ENCODE data around the gene KDELR3.

The KDELR3 gene

DNA sequence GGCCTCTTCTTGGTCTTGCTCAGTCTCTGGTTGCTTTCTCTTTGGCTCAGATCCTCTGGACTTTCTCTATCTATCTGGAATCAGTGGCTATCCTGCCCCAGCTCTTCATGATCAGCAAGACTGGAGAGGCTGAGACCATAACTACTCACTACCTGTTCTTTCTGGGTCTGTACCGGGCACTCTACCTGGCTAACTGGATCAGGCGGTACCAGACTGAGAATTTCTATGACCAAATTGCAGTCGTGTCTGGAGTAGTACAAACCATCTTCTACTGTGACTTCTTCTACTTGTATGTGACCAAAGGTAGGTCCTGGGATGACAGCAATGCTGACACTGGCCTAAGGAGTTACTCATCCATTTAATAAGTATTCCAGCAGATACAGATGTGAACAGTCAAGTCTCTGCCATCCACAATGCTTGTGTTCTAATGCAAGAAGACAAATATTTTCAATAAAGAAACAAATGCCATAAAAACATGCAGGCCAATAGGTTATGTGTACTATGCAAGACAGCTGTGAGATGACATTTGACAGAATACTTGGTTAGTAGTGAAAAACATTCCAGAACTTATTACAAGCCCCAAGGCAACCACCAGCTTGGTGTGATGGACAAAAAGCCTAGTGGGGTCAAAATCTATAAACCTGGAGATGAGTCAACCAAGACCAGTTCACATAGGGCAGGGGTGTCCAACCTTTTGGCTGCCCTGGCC, 13.4 kb downstream of the KDELR3 start:
- in situ Hi-C loops (cut with MboI; ENCODE audit: low sequenced_read_pairs) = no loop called here

DNA sequence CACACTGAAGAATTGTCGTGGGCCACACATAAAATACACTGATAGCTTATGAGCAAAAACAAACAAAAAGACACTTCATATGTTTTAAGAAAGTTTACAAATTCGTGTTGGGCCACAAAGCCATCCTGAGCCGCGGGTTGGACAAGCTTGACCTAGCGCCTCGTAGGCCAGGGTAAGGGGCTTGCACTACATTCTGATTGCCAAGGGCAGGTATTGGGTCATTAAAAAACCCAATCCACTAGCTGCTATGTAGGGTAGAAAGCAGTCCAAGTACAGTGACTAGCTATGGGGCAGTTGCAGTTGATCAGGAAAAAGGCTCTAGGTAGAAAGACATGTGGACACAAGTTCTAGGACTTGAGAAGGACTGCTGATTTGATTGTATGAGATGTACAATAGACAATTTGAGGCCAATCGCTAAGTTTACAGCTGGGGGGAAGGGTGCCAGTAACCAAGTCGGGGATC, 14.0 kb downstream of the KDELR3 start:
- in situ Hi-C loops (cut with MboI; ENCODE audit: low sequenced_read_pairs) = no loop called here

DNA sequence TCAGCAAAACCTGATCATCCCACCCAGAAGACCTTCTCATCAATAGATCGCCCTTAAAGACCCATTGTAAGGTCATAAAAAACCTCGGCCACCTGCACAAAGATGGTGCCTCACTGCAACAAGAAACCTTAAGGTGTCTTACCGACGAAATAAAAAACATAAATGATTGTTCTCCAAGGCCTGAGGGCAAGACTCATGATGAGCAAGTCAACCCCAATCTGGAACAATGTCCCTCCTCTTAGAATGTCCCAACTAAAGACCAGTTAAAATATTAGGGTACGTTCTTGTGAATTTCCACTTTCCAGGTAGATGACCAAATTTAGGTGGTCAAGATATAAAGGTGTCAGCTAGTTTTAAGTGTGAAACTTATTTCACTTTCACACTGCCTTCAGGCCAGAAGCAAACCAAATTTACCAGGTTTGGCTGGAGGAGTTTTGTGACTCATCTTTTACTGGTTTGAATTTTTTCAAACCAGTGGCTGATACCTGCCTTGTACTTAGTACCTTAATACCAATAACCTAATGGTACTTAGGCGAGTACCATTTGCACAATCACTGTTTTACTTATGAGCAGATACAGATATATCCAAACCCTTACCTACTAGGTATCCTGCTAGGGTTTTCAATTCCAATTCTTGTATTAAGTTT, 14.9 kb downstream of the KDELR3 start:
- in situ Hi-C loops (cut with MboI; ENCODE audit: low sequenced_read_pairs) = no loop called here

DNA sequence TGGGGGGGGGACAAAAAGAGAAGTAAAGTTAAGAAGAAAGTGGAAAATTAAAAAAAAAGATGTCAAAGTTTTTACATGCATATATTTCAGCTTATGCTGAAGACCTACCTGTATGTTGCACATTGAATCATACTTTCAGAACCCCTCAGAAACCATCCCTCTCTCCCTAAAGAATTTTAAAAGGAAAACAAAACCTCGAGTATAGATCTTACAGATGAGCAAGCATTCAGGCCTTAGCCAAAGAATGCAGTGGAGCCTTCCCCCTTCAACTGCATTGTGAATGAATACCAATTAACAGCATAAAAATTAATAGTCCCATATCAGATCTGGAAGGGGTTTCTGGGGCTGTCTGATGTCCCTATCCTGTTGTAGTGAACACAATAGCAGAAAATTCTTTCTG, 16.3 kb downstream of the KDELR3 start:
- in situ Hi-C loops (cut with MboI; ENCODE audit: low sequenced_read_pairs) = no loop called here

DNA sequence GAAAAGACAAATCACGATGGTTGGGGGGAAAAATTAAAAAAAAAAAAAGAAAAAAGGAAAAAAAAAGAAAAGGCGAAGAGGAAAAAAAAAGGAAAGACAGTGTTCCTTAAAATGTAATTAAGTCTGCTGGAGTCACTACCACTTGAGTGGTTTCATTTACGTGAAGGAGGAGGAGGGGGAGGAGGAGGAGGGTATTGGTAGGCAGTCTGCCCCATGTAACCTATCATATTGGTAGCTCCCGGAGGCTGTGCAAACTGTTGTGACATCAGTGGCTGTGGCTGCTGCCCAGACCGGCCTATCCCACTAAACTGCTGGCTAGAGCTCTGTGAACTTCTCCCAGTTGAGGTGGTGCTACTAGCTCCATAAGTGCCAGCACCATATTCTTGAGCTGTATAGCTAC, 17.9 kb downstream of the KDELR3 start:
- in situ Hi-C loops (cut with MboI; ENCODE audit: low sequenced_read_pairs) = no loop called here

DNA sequence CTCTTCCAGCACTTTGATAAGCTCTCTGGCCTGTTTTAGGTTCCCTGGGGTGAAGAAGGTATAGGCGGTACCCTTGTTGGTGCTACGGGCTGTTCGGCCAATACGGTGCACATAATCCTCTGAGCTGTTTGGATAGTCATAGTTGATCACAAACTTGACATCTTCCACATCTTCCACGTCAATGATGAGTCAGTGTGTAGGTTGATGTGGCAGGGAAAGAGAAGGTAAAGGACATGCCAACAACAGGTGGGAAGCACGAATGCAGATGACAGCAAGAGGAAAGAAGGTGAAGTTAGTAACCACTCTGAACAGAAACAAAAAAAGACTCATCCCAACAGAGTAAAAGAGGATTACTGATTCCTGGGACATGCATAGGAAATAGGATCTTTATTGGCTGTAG, 20.1 kb downstream of the KDELR3 start:
- in situ Hi-C loops (cut with MboI; ENCODE audit: low sequenced_read_pairs) = no loop called here

DNA sequence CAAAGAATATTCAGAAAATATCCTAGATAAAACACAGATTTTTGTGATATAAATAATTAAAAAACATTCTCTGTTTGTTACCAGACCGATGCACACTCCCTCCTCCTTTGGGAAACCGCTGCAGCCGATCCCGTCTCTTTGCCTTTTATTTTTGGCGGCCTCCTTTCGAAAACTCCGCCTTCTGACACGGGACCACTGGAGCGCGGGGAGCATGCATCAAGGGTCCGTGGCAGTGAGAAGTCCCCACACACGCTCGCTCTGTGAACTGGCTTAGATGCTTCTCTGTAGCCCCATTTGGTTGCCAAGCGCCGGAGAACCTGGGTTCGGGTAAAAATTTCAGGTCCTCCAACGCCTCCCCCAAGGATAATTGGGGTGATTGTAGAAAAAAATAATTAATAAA, 21.2 kb downstream of the KDELR3 start:
- in situ Hi-C loops (cut with MboI; ENCODE audit: low sequenced_read_pairs) = no loop called here

DNA sequence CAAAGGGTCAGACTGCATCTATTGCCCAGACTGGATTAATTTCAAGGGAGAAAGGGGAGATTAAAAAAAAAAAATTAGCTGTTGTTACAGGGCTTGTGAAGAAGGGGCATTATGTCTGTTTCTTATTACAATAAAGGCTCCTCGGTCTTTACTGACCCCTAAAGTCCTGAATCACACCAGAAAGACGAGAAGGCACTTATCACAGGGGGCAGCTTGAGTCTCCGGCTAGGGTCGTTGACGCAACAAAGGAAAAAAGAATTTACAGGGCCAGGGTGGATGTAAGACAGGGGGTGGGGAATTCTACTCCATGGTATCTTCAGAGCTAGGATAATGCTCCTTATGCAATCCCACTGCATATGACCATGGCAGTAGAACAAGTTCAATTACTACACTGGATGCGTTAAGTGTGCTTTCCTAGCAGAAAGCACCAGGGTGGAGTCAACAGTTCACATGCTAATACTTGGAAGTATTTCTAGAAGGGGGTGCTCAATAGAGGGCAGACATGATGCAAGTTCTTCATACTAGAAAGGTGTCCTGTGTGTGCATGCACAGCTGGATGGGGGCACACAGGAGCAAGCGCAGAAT, 21.8 kb downstream of the KDELR3 start:
- in situ Hi-C loops (cut with MboI; ENCODE audit: low sequenced_read_pairs) = no loop called here

DNA sequence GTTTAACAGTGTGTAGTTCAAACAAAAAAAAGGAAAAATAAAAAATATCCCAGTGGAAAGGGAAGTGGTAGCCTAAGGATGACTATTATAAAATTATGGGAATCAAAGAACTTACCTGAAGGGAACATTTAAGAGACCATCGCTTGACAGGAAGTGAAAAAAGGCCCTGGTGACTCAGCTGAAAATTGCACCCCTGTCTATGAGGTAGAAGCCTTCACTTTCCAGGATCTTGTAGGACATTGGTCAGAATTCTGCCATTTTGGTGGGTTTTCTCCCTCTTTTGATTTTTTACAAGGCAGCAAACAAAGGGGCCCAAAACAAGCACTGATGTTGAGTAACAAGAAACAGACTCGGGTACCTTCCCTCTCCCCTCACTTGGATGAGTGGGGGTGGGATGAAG, 22.6 kb downstream of the KDELR3 start:
- in situ Hi-C loops (cut with MboI; ENCODE audit: low sequenced_read_pairs) = no loop called here

DNA sequence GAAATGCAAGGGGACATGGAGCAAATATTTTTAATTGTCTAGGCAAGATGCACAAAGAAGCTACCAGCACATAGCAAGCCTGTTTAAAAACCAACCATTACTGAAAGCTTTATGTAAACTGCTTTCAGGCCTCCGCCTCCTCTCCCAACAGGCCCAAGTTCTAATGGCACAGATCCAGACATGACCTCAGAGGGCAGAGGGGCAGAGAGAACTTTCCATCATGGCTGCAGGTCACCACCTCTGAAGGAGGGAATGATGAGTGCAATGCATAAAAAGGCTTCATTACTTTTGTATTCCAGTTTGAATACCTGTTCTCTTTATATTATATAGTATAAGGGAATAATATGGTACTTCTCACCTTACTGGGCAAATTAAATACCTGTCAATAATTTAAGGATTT, 23.0 kb downstream of the KDELR3 start:
- in situ Hi-C loops (cut with MboI; ENCODE audit: low sequenced_read_pairs) = no loop called here

DNA sequence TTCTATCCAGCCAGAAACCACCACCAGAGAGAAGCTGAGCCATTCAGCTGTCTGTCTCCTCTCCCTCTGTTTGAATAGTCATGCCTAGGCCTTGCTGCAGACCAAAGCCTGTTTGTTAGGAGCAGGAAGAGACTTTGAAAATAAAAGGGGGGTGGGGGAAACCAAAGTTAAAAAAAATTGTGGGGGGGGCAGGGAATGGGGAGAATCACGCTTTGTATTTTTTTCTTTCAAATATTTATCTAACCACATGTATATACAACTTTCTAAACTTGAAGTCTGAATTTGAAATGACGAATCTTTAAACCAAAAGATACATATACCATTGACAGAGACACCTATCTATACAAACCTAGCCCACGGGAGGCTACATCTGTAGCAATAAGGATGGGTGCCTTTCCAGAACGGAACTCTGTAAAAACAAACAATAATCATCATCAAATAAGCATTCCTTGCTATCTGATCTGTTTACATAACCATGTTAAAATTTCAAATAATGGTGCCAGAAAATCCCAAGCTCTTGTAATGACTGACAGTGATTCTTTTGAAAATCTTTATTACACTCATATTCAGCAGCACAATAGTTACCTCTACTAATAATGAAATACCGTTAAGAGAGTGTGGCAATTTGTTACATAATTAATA, 23.9 kb downstream of the KDELR3 start:
- in situ Hi-C loops (cut with MboI; ENCODE audit: low sequenced_read_pairs) = no loop called here

DNA sequence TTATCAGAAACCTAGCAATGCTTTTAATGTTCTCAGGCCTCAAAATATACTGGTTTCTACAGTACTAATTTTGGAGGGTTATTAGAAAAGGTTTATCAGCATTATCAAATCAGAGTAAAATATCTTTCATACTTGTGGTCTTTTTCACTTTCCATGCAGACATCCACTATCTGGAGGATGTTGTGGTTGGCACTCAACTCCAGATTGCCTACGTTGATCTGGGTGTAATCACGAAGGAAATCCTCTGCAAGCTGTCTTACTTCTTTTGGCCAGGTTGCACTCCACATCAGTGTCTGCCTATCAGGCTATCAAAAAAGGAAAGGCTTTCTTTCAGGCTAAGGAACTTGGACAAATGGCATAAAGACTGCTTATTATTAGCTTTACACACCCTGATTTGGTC, 26.6 kb downstream of the KDELR3 start:
- in situ Hi-C loops (cut with MboI; ENCODE audit: low sequenced_read_pairs) = no loop called here

DNA sequence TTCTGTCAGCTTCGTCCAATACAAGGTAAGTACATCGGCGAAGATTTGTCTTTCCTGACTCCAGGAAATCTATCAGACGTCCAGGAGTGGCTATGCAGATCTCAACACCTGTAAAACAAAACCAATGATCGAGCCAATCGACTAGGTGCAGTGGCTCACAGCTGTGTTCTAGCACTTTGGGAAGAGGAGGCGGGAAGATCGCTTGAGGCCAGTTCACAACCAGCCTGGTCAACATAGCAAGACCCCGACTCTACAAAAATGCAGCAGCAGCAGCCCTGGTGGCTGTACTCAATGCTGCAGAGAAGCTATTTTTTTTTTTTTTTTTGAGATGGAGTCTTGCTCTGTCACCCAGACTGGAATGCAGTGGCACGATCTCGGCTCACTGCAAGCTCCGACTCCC, 27.0 kb downstream of the KDELR3 start:
- in situ Hi-C loops (cut with MboI; ENCODE audit: low sequenced_read_pairs) = no loop called here

DNA sequence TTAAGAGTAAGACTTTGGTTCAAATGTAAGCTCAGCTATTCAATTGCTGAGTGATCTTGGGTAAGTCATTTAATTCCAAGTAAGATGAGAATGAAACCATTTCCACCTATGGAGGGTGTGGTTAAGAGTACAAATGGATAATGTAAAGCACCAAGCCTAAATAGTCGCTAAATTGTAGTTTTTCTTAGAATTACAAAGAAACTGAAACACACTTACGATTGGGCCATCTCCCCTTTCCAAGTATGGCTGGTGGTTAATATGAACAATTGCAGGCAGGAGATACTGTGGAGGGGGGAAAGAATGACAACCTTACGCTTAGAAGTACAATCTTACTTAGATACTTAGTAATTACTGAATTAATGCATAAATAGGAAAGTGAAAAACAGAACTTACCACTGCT, 30.0 kb downstream of the KDELR3 start:
- in situ Hi-C loops (cut with MboI; ENCODE audit: low sequenced_read_pairs) = no loop called here

DNA sequence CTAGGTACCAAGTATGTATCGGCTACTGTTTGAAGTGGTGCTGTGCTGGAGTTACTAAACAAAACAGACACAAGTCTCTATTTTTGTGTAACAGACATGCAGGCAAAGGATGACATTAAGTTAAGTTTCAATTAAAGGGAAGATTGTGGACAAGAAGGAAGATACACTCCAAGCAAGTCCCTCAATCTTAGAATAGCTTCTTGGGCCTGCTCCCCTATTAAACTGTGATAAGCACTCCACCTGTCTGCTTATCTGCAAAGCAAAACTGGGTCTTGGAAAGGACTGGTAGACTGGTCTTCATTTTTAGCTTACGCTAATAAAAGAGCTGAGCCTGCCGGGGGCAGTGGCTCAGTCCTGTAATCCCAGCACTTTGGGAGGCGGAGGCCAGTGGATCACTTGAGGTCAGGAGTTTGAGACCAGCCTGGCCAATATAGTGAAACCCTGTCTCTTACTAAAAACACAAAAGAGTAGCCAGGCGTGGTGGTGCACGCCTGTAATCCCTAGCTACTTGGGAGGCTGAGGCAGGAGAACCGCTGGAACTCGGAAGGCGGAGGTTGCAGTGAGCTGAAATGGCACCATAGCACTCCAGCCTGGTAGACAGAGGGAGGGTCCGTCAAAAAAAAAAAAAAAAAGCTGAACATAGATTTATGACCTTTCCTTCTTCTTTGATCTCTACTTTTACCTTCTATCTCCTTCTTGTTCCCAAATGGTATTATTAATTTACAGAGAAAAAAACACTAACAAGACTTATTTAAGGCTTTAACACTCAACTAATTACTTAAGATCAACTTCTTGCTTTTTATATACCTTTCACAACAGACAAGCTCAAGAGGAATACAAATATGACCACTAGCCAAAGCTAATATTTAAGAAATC, 34.1 kb downstream of the KDELR3 start:
- in situ Hi-C loops (cut with MboI; ENCODE audit: low sequenced_read_pairs) = no loop called here

DNA sequence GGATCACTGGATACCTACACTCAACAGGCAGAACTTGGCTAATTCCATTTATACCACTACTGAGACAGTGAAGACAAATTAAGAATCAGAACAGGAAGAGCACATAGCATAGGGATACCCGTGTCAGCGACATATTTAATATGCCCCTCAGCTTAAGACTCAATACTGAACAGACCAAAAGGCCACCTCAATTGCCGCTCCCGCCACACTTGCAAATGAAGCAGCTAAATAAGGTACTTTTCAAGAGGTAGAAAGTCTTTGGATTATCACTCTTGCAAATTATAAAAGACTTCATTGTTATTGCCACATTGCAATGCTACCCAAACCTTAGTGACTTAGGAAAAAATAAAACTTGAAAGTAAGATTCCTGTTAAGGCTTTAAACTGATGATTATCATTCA, 35.1 kb downstream of the KDELR3 start:
- in situ Hi-C loops (cut with MboI; ENCODE audit: low sequenced_read_pairs) = no loop called here

DNA sequence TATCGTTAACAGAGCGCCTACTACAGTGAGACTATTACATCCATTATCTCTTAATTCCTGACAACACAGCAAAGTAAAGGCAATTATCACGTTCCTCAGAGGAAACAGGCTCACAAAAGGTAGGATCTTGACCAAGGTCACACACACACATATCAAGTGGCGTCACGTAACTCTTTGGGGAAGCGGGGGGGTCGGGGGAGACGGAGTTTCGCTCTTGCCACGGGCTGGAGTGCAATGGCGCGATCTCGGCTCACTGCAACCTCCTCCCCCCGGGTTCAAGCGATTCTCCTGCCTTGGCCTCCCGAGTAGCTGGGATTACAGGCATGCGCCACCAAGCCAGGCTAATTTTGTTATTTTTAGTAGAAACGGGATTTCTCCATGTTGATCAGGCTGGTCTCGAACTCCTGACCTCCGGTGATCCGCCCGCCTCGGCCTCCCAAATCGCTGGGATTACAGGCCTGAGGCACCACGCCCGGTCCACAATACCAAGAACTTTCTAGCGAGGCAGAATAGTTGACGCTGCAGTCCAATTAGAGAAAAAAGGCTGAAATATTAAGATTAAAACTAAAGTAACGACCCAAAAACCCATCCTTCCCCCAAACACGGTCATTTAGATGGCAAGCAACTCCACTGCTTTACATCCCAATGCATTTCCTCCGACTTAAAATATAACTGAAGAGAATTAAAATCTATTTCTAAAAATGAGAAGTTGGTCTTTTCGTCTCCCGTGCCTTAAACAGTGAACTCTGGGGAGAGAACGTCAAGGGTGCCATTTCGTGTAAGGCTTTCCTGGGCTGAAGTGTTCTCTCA, 37.0 kb downstream of the KDELR3 start:
- in situ Hi-C loops (cut with MboI; ENCODE audit: low sequenced_read_pairs) = no loop called here

DNA sequence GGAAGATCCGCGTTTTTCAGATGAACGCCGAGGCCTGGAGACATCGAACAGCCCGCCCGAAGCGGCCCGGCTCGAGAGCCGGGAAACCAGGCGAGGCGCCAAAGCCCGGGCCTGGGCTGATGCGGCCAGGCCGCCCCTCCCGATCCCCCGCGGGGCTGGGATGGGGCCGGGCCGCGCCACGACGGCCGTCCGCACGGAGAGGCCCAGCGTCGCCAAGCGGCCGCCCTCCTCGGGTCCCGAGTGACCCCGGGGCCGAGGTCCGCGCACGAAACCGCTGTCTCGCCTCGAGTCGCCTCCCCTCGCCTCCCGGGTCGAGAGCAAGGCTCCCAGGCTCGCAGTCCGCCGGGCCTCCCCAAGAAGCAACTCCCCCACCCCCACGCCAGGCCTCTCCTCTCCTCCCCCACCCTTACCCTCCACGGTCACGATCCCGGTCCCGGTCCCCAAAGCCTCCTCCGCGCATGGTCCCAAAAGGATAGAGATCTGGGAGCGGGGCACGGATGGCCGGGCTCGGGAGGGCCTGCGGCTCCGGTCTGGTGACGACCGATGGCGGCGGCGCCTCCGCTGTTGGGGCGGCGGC, 37.7 kb downstream of the KDELR3 start:
- in situ Hi-C loops (cut with MboI; ENCODE audit: low sequenced_read_pairs) = no loop called here

DNA sequence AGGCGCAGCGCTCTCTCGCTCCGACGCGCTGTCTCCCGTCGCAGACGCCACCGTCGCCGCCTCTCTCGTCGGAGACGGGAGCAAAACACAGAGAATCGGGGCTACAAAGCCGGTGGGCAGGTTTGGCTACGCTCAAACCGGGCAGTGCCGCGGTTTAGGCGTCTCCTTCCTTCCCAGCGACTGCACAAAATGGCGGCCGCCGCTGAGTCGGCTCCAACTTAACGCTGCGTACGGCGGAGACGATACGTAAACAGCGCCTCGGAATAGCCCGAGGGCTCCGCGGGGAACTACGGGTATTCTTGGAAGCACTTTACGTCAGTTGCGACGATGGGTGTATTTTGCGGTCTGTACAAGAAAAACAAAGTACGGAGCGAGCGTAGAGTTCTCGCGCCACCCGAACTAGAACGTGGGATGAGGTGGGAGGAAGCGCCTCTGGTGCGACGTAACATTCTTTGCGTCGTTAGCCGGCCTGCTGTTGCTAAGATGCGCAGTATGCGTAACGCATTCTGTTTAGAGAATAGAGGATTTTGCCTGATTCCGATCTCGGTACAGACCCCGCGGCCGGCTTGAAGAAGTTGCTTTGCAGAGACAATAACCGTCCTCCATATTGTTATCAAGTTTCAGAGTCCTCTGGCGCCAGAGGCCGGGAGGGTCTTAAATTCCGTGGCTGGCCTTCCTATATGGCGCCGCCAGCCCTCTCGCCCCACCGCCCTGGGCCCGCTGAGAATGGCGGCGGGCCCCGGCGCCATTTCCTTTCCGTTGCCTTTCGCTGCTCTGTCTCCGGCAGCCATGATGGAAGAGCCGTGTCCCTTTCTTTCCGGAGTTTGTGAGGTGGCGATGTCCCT, 38.4 kb downstream of the KDELR3 start, which contains the start of gene DDX17:
DDX17 (minus strand) TSS at position 194 of the 845 bp plus-strand sequence.
- in situ Hi-C loops (cut with MboI; ENCODE audit: low sequenced_read_pairs) = no loop called here
